H4 (cell line): ENCODE measurements around the gene NOX3. TPM values are rescaled to one million over a fixed set of nuclear protein-coding genes. Genes with fewer than 3 reads are reported as not detected.
"Not testable (repeated sequence)": the region's sequence is repeated elsewhere in the genome, so short reads cannot be mapped to it uniquely, and the experiment has no call there.

Source experiments
- DNase-seq: peaks from one replicate; pipeline ENCODE4 v3.0.0-alpha.2; 2015; ENCODE audit warnings: low spot score
- total RNA-seq: library from RNA; depleted of rRNA; stranded (reverse); fragments of >200 nt; shearing (Covaris generic); gene quantifications from 2 replicates; pipeline ENCODE4 v1.2.3, GENCODE V29; 2014; rRNA removed

Gene NOX3
- total RNA-seq, 1 experiment from 2014 or later: not detected

GRCh38 chr6:155372256-155372655 is 83.4 kb downstream of the NOX3 start:
- DNase-seq: no peak

GRCh38 chr6:155371230-155371629 is 84.4 kb downstream of the NOX3 start:
- no peak for DNase-seq

DNA sequence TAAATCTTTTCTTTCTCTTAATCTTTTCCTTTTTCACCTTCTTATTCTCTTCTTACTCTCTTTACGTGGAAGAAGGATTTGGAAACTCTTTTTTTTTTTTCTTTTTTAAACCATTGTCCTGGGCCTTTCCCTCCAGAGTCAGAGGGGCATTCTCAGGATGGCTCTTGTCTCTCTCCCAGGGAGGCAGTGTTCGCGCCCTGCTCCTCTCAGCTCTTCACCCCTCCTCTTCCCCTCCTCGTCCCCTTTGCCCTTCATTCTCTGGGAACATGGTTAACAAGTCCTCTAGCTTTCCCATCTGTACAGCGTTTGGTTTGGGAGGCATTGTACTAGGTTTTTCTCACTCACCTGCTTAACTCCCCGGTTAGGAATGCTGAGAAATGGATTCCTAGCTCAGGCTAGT is 89.3 kb downstream of the NOX3 start:
- DNase-seq: no peak

- no peak for DNase-seq
These were observed 90.7 kb downstream of the NOX3 start for GRCh38 chr6:155364844-155365437.

GRCh38 chr6:155364021-155364420 is 91.6 kb downstream of the NOX3 start:
- not testable (repeated sequence) for DNase-seq

- not testable (repeated sequence) for DNase-seq
These were observed 92.5 kb downstream of the NOX3 start for GRCh38 chr6:155362968-155363632.

GRCh38 chr6:155354167-155354566 is 101.5 kb downstream of the NOX3 start:
- DNase-seq: no peak

GRCh38 chr6:155352811-155353210 is 102.8 kb downstream of the NOX3 start:
- DNase-seq: no peak

GRCh38 chr6:155352130-155352420 is 103.6 kb downstream of the NOX3 start:
- no peak for DNase-seq

DNA sequence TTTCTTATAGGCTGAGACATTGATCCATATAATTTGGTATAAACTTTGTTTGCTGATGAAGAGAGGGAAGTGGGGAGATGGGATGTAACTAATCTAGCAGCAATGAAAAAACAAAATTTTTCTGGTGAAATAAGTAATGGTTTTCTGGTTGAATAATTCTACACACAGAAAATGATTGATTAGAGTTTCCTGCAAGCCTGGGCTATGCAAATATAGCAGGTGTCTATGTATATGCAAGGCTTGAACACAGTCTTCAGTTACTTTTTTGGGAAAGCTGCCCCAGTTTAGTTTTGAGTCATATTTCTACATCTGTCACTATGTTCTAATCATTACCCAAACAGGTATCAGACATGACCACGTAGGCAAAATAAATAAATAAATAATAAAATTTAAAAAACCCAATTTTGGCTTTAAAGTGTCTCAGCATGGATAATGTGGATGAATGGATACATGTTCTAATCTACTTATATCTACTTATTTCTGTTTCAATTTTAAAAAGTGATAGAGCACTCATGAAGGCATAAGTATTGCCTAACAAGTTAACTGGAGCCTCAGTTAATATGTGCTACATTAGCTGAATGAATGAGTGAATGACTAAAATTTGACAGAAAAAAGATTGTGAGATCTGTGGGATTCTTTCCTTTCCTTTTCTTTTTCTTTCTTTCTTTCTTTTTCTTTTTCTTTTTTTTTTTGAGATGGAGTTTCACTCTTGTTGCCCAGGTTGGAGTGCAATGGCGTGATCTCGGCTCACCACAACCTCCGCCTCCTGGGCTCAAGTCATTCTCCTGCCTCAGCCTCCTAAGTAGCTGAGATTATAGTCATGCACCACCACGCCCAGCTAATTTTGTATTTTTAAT is 104.1 kb downstream of the NOX3 start:
- DNase-seq: no peak

DNA sequence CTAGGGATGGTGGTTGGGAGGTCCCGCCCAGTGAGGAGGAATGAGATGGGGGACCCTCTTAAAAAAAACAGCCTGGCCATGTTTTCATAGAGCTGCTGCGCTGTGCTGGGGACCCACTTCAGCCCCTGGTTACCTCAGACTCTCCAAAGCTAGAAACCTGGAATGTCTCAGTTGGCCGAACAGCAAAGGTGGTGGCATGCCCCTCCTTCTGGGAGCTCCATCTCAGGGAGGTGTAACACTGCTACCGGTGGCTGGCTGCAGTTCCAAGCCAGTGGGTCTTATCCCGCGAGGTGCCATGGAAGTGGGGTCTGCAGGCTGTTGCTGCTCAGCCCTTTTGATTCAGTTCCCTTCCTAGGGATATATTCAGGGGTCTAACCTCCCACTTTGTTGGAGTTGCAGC is 105.7 kb downstream of the NOX3 start:
- no peak for DNase-seq

- DNase-seq: no peak
These were observed 106.5 kb downstream of the NOX3 start for GRCh38 chr6:155349129-155349528.

DNA sequence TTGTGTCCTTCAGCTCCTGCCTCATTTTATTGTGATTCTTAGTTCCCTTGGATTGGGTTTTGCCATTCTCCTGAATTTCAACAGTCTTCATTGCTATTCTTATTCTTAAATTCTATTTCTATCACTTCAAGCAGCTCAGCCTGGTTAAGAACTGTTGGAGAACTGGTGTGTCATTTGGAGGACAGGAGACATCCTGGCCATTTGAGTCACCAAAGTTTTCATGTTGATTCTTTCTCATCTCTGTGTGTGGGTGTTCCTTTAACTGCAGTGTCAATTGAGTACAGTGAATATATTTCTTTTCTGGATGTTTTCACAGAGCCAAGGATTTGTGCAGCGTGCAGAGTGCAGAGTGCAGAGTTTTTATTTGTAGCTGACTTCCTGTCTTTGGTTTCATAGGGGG is 107.8 kb downstream of the NOX3 start:
- DNase-seq: no peak

DNA sequence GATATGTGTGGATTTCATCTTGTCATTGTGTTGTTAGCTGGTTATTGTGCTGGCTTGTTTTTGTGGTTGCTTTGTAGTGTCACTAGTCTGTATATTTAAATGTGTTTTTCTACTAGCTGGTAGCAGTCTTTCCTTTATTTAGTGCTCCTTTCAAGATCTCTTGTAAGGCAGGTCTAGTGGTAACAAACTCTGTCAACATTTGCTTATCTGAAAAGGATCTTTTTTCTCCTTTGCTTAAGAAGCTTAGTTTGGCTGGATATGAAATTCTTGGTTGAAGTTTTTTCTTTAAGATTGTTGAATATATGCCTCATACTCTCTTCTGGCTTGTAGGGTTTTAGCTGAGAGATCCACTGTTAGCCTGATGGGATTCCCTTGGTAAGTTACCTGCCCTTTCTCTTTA is 108.7 kb downstream of the NOX3 start:
- DNase-seq: no peak

Other genes with a start within 250 kb of the NOX3 start
- gene CLDN20, start 191.8 kb downstream of the NOX3 start, total RNA-seq: not detected in 2 replicates
- gene TFB1M, start 141.4 kb downstream of the NOX3 start, total RNA-seq: 8.4 and 15.6 TPM in 2 replicates